Breast epithelium (tissue), 3 donors: ENCODE results near the gene MAP4K4.

ENCODE experiments used
- CTCF ChIP-seq, 3 donors: fragments of 450-650 bp; IDR thresholded peaks; one replicate each; pipeline ENCODE4 v1.5.1; 2016 to 2017; ENCODE audit warnings: antibody characterized with exemption in 3 of 3, mild to moderate bottlenecking in 3 of 3, moderate library complexity in 3 of 3
- POLR2A ChIP-seq: fragments of 450-650 bp; IDR thresholded peaks from one replicate; pipeline ENCODE4 v1.6.1; 2016; ENCODE audit warnings: antibody characterized with exemption, mild to moderate bottlenecking, moderate library complexity
- POLR2AphosphoS5 ChIP-seq, 3 donors: sonication (generic); formaldehyde crosslinking; IDR thresholded peaks; one replicate each; pipeline ENCODE4 v1.6.1; 2017; ENCODE audit warnings: antibody characterized with exemption in 3 of 3

- no peak for TF ChIP-seq CTCF (IDR thresholded peaks at IDR 0.05)
- no peak for TF ChIP-seq POLR2A
- TF ChIP-seq POLR2AphosphoS5 (IDR thresholded peaks at IDR 0.05): no peak
Measured at GRCh38 chr2:101738649-101739048, 41.1 kb downstream of the MAP4K4 start.
